HG03097 (cell line): ENCODE data around the gene TMCC1.
"Not testable (repeated sequence)": the region's sequence is repeated elsewhere in the genome, so short reads cannot be mapped to it uniquely, and the experiment has no call there.

Source experiments
- ATAC-seq: cut with Tn5 transposase; IDR thresholded peaks from one replicate; pipeline ENCODE4 v1.9.1; 2021; ENCODE audit not compliant: unreplicated experiment, low FRiP score

TMCC1 gene

GRCh38 chr3:129893581-129894070, at the start of gene TMCC1:
Gene TMCC1 (minus strand): TSS chr3:129893711.
- peak; percentile 80 for ATAC-seq

- ATAC-seq: no peak
Observed at GRCh38 chr3:129943020-129943419, 49.5 kb upstream of the TMCC1 start.

GRCh38 chr3:129942296-129942695, 48.8 kb upstream of the TMCC1 start:
- no peak for ATAC-seq

GRCh38 chr3:129940086-129940485, 46.6 kb upstream of the TMCC1 start:
- no peak for ATAC-seq

GRCh38 chr3:129938140-129938930, 44.8 kb upstream of the TMCC1 start:
- no peak for ATAC-seq

GRCh38 chr3:129937717-129938116, 44.2 kb upstream of the TMCC1 start:
- ATAC-seq: no peak

- ATAC-seq: no peak
Observed at GRCh38 chr3:129936757-129937156, 43.2 kb upstream of the TMCC1 start.

- ATAC-seq: no peak
Observed at GRCh38 chr3:129934234-129935123, 41.0 kb upstream of the TMCC1 start.

- no peak for ATAC-seq
Observed at GRCh38 chr3:129933471-129933870, 40.0 kb upstream of the TMCC1 start.

GRCh38 chr3:129929383-129929782, 35.9 kb upstream of the TMCC1 start:
- no peak for ATAC-seq

- no peak for ATAC-seq
Observed at GRCh38 chr3:129927072-129927471, 33.6 kb upstream of the TMCC1 start.

GRCh38 chr3:129919806-129920205, 26.3 kb upstream of the TMCC1 start:
- ATAC-seq: no peak

- no peak for ATAC-seq
Observed at GRCh38 chr3:129919357-129919756, 25.8 kb upstream of the TMCC1 start.

GRCh38 chr3:129918461-129918860, 24.9 kb upstream of the TMCC1 start:
- no peak for ATAC-seq

GRCh38 chr3:129917423-129918007, 24.0 kb upstream of the TMCC1 start:
- no peak for ATAC-seq

GRCh38 chr3:129913618-129914017, 20.1 kb upstream of the TMCC1 start:
- ATAC-seq: no peak

GRCh38 chr3:129911261-129911861, 17.9 kb upstream of the TMCC1 start:
- ATAC-seq: no peak

GRCh38 chr3:129909235-129909634, 15.7 kb upstream of the TMCC1 start:
- ATAC-seq: not testable (repeated sequence)

- ATAC-seq: no peak
Observed at GRCh38 chr3:129908417-129908816, 14.9 kb upstream of the TMCC1 start.

GRCh38 chr3:129901272-129901671, 7.8 kb upstream of the TMCC1 start:
- ATAC-seq: not testable (repeated sequence)

- no peak for ATAC-seq
Observed at GRCh38 chr3:129897026-129897425, 3.5 kb upstream of the TMCC1 start.
